ENCODE measurements around the gene CATSPERD. TPM values are rescaled to one million over a fixed set of nuclear protein-coding genes. Genes with fewer than 3 reads are reported as not detected.
A peak's percentile ranks its signal among the peaks of the same experiment; 100 is the strongest.

The CATSPERD gene, protein sequence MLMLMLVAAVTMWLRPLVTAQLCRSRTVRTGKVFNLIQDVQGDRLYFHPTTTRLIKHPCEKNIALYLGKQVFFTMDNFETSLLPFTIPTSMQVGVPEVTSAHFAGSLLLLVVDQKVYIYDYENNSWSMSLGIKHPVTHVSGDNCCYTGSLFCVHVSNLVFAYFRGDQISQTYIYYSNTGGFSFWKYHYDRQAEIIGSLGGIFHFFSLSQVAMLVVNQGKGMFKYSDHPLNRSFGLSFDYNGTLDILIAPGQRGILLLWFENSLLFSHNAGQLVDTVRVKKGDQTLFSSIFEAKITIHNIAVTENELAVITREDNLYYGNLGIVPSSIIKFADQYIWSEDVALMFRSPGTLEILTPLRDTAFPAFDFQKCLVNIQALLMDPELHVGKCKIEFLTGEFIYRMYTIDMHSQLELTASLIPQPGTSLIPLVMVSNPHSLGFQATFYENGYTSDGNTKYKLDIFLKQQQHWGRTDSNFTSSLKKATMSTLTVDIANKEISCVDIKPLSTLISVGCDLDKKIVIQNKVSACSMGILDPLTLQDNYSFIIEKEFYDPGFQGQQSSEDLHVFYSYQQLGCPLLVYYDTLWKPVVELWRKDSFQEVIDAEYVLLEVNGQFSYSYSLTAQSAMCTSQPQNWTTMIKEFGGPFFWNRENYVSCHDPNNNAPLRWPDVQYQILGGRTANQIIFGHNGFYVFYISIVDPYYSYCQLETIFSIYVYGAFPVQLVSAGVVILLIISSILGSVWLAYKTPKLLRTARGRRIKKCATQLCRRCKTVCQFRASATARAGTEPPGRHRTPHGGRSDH
- total RNA-seq, result not detected

- Histone ChIP-seq H3K9me3 (no peaks in the 10 kb centered on the region), H3K4me1 (peaks cover 31% of the 10 kb centered on the region), H3K36me3 (replicated peaks in 1 of 2; ENCODE audit: insufficient read depth in 1 of 2, low read depth in 2 of 2) (no peaks in the 10 kb centered on the region), H3K4me3 (peak within 1 kb of the TSS; percentile 99), H3K27ac (peak within 1 kb of the TSS; percentile 75 to 98 (median 88)), H3K27me3 (no peaks in the 10 kb centered on the region)
- DNase-seq (peak; percentile 98 to 99 (median 99)), ATAC-seq (peak; percentile 96)
- intact Hi-C loops (cut with DNase I), result no loop called here
- TF ChIP-seq, protein P1, sequence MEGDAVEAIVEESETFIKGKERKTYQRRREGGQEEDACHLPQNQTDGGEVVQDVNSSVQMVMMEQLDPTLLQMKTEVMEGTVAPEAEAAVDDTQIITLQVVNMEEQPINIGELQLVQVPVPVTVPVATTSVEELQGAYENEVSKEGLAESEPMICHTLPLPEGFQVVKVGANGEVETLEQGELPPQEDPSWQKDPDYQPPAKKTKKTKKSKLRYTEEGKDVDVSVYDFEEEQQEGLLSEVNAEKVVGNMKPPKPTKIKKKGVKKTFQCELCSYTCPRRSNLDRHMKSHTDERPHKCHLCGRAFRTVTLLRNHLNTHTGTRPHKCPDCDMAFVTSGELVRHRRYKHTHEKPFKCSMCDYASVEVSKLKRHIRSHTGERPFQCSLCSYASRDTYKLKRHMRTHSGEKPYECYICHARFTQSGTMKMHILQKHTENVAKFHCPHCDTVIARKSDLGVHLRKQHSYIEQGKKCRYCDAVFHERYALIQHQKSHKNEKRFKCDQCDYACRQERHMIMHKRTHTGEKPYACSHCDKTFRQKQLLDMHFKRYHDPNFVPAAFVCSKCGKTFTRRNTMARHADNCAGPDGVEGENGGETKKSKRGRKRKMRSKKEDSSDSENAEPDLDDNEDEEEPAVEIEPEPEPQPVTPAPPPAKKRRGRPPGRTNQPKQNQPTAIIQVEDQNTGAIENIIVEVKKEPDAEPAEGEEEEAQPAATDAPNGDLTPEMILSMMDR (IDR thresholded peaks at IDR 0.05), result peak; percentile 85 to 99 (median 97)
- peak; percentile 69 to 80 (median 80) for TF ChIP-seq POLR2A (IDR thresholded peaks at IDR 0.05)
- WGBS, 2 donors, result 0 to 2% methylated on average over 7 to 87 of the region's 90 CpGs
Observed at GRCh38 chr19:5719961-5720790, at the start of gene CATSPERD, which contains the start of gene LONP1. CATSPERD (plus strand) TSS chr19:5720637; CDS start chr19:5720738, 101 bp downstream. LONP1 (minus strand) TSS chr19:5720146; CDS start chr19:5720132, 14 bp downstream.

DNA sequence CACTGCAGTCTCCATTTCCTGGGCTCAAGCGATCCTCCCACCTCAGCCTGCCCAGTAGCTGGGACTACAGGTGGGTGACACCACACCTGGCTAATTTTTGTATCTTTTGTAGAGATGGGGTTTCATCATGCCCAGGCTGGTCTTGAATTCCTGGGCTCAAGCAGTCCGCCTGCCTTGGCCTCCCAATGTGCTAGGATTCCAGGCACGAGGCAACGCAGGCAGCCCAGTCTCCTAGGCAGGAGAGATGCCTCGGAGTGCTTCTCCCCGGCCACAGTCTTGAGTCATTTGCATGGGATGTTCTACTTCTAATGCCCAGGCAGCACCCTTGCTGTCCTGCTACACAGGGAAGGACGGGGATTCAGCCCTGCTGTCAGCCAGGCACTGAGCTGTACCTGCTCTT, 48.8 kb upstream of the CATSPERD start:
- Histone ChIP-seq H3K4me1 (no peaks in the 10 kb centered on the region), H3K36me3 (replicated peaks in 1 of 2; ENCODE audit: insufficient read depth in 1 of 2, low read depth in 2 of 2) (peaks cover 8 to 19% of the 10 kb centered on the region in 2 donors), H3K4me3 (no peak overlapping the region), H3K27me3 (no peaks in the 10 kb centered on the region), H3K9me3 (no peaks in the 10 kb centered on the region), H3K27ac (no peak overlapping the region)
- ATAC-seq (no peak), DNase-seq (no peak)
- 90 to 98% methylated on average over 6 to 7 of the region's 7 CpGs for WGBS, 2 donors
- intact Hi-C loops (cut with DNase I), result no loop called here
- TF ChIP-seq, protein P1 (IDR thresholded peaks at IDR 0.05), result no peak
- TF ChIP-seq POLR2A (IDR thresholded peaks at IDR 0.05), result no peak

- DNase-seq, result no peak
- intact Hi-C loops (cut with DNase I), result no loop called here
- Histone ChIP-seq H3K4me1 (no peaks in the 10 kb centered on the region), H3K4me3 (no peak overlapping the region), H3K27me3 (no peaks in the 10 kb centered on the region), H3K9me3 (no peaks in the 10 kb centered on the region), H3K27ac (no peak overlapping the region), H3K36me3 (replicated peaks in 1 of 2; ENCODE audit: insufficient read depth in 1 of 2, low read depth in 2 of 2) (peaks cover 0 to 11% of the 10 kb centered on the region in 2 donors)
- no peak for ATAC-seq
- WGBS, 2 donors, result 89% methylated on average over 13 of the region's 13 CpGs
- TF ChIP-seq POLR2A (IDR thresholded peaks at IDR 0.05), result no peak
- TF ChIP-seq, protein P1 (IDR thresholded peaks at IDR 0.05), result no peak
Observed at GRCh38 chr19:5672708-5673459, 47.6 kb upstream of the CATSPERD start.

GRCh38 chr19:5673752-5674151, 46.7 kb upstream of the CATSPERD start:
- H3K36me3 ChIP-seq (replicated peaks in 1 of 2; ENCODE audit: insufficient read depth in 1 of 2, low read depth in 2 of 2), result peaks cover 0 to 8% of the 10 kb centered on the region in 2 donors
- TF ChIP-seq, protein P1 (IDR thresholded peaks at IDR 0.05), result no peak
- TF ChIP-seq POLR2A (IDR thresholded peaks at IDR 0.05), result no peak
- no peaks in the 10 kb centered on the region for H3K27me3 ChIP-seq
- no peaks in the 10 kb centered on the region for H3K4me1 ChIP-seq
- intact Hi-C loops (cut with DNase I), result no loop called here
- ATAC-seq (no peak), DNase-seq (no peak)
- no peak overlapping the region for H3K27ac ChIP-seq
- H3K9me3 ChIP-seq, result no peaks in the 10 kb centered on the region
- 100% methylated on average over 1 of the region's 1 CpG for WGBS, 2 donors
- no peak overlapping the region for H3K4me3 ChIP-seq

Measured in body of pancreas (tissue), 4 donors.